WERI-Rb-1 (cell line): Measurements from ENCODE around the gene SLC6A18.
"Not testable (repeated sequence)": the region's sequence is repeated elsewhere in the genome, so short reads cannot be mapped to it uniquely, and the experiment has no call there.

Experiments
- DNase-seq: peaks from one replicate; pipeline ENCODE4 v3.0.0-alpha.2; 2020
- H3K27ac ChIP-seq: fragments of 250-450 bp; sonication (Bioruptor Pico); 2 replicates; pipeline ENCODE4 v1.5.1; 2020; ENCODE audit warnings: mild to moderate bottlenecking, moderate library complexity
- H3K27me3 ChIP-seq: fragments of 250-450 bp; sonication (Bioruptor Pico); 2 replicates; pipeline ENCODE4 v1.5.1; 2021; ENCODE audit warnings: mild to moderate bottlenecking, low read depth, moderate library complexity; ENCODE audit not compliant: insufficient read depth, severe bottlenecking
- H3K36me3 ChIP-seq: fragments of 250-450 bp; sonication (Bioruptor Pico); 2 replicates; pipeline ENCODE4 v1.5.1; 2020; ENCODE audit warnings: mild to moderate bottlenecking, moderate library complexity
- H3K4me3 ChIP-seq: 2 replicates; pipeline ENCODE4 v1.5.1; 2011; ENCODE audit warnings: low read depth, mild to moderate bottlenecking, control low read depth, low read length
- H3K9me3 ChIP-seq: fragments of 250-450 bp; sonication (Bioruptor Pico); 2 replicates; pipeline ENCODE4 v1.5.1; 2021; ENCODE audit warnings: mild to moderate bottlenecking, moderate library complexity; ENCODE audit not compliant: severe bottlenecking
- CTCF ChIP-seq: IDR thresholded peaks from 2 replicates; pipeline ENCODE4 v1.5.1; 2011; ENCODE audit warnings: low read depth, mild to moderate bottlenecking, control low read depth, inconsistent platforms, low read length

The SLC6A18 gene

GRCh38 chr5:1262381-1262780 is 37.2 kb downstream of the SLC6A18 start:
- Histone ChIP-seq H3K27ac (no peak overlapping the region), H3K27me3 (no peaks in the 10 kb centered on the region), H3K36me3 (no peaks in the 10 kb centered on the region), H3K9me3 (peaks cover 31% of the 10 kb centered on the region), H3K4me3 (no peak overlapping the region)
- DNase-seq: no peak
- TF ChIP-seq CTCF: no peak

- no peak for TF ChIP-seq CTCF
- H3K4me3 ChIP-seq: no peak overlapping the region
- no peak for DNase-seq
- H3K27ac ChIP-seq: no peak overlapping the region
- no peaks in the 10 kb centered on the region for H3K36me3 ChIP-seq
- no peaks in the 10 kb centered on the region for H3K27me3 ChIP-seq
- H3K9me3 ChIP-seq: peaks cover 31% of the 10 kb centered on the region
Observed at GRCh38 chr5:1264211-1264610, 39.0 kb downstream of the SLC6A18 start.

- H3K27ac ChIP-seq: no peak overlapping the region
- no peaks in the 10 kb centered on the region for H3K36me3 ChIP-seq
- no peaks in the 10 kb centered on the region for H3K27me3 ChIP-seq
- H3K4me3 ChIP-seq: no peak overlapping the region
- no peak for DNase-seq
- H3K9me3 ChIP-seq: peaks cover 30% of the 10 kb centered on the region
- TF ChIP-seq CTCF: no peak
Observed at GRCh38 chr5:1265026-1265425, 39.8 kb downstream of the SLC6A18 start.

- H3K27ac ChIP-seq: no peak overlapping the region
- H3K9me3 ChIP-seq: peaks cover 27% of the 10 kb centered on the region
- no peak for DNase-seq
- H3K36me3 ChIP-seq: no peaks in the 10 kb centered on the region
- TF ChIP-seq CTCF: no peak
- no peaks in the 10 kb centered on the region for H3K27me3 ChIP-seq
- H3K4me3 ChIP-seq: no peak overlapping the region
Observed at GRCh38 chr5:1265461-1266455, 40.6 kb downstream of the SLC6A18 start.

GRCh38 chr5:1266791-1267190 is 41.6 kb downstream of the SLC6A18 start:
- H3K27me3 ChIP-seq: no peaks in the 10 kb centered on the region
- DNase-seq: no peak
- no peak overlapping the region for H3K27ac ChIP-seq
- peaks cover 17% of the 10 kb centered on the region for H3K9me3 ChIP-seq
- no peak overlapping the region for H3K4me3 ChIP-seq
- TF ChIP-seq CTCF: no peak
- no peaks in the 10 kb centered on the region for H3K36me3 ChIP-seq

- not testable (repeated sequence) for H3K27me3 ChIP-seq, H3K36me3 ChIP-seq, H3K4me3 ChIP-seq, DNase-seq, H3K27ac ChIP-seq
- H3K9me3 ChIP-seq: peaks cover 10% of the 10 kb centered on the region
Observed at GRCh38 chr5:1267464-1267863, 42.3 kb downstream of the SLC6A18 start.
